IPS DF 6.9 (cell line): Measurements from ENCODE around the gene TBCA.
A peak's percentile ranks its signal among the peaks of the same experiment; 100 is the strongest.

Experiments
- DNase-seq: peaks from one replicate; pipeline ENCODE4 v3.0.0-alpha.2; 2013; ENCODE audit warnings: low read depth, low spot score
- H3K27ac ChIP-seq: one replicate; pipeline ENCODE4 v1.5.1; 2013; ENCODE audit warnings: low read length, control low read depth
- H3K27me3 ChIP-seq: 2 replicates; pipeline ENCODE4 v1.6.1; 2013; ENCODE audit warnings: mild to moderate bottlenecking, low read length; ENCODE audit not compliant: control insufficient read depth, insufficient read depth
- H3K36me3 ChIP-seq: 2 replicates; pipeline ENCODE4 v1.6.1; 2013; ENCODE audit warnings: low read length; ENCODE audit not compliant: control insufficient read depth, insufficient read depth
- H3K4me1 ChIP-seq: 2 replicates; pipeline ENCODE4 v1.6.1; 2013; ENCODE audit warnings: low read length; ENCODE audit not compliant: control insufficient read depth, insufficient read depth
- H3K4me3 ChIP-seq: 2 replicates; pipeline ENCODE4 v1.5.1; 2013; ENCODE audit warnings: mild to moderate bottlenecking, low read length
- H3K9me3 ChIP-seq: 2 replicates; pipeline ENCODE4 v1.6.1; 2013; ENCODE audit warnings: low read length, inconsistent platforms; ENCODE audit not compliant: control insufficient read depth, insufficient read depth
- WGBS: extraction: QIAGEN DNeasy Blood & Tissue Kit; methylation state at CpG from one replicate; pipeline ENCODE4 v1.1.7; 2013; ENCODE audit warnings: mixed read lengths, missing lambda C conversion rate; ENCODE audit not compliant: insufficient read length, insufficient coverage; 5-methylcytosine and 5-hydroxymethylcytosine counted together

The TBCA gene

GRCh38 chr5:77663090-77663863 lies 112.9 kb downstream of the TBCA start:
- no peaks in the 10 kb centered on the region for H3K4me1 ChIP-seq
- DNase-seq: no peak
- no peak overlapping the region for H3K27ac ChIP-seq
- H3K9me3 ChIP-seq: no peaks in the 10 kb centered on the region
- no CpG with 5 or more reads among the region's 7 CpGs for WGBS
- no peaks in the 10 kb centered on the region for H3K36me3 ChIP-seq
- H3K27me3 ChIP-seq: no peaks in the 10 kb centered on the region
- no peak overlapping the region for H3K4me3 ChIP-seq

DNA sequence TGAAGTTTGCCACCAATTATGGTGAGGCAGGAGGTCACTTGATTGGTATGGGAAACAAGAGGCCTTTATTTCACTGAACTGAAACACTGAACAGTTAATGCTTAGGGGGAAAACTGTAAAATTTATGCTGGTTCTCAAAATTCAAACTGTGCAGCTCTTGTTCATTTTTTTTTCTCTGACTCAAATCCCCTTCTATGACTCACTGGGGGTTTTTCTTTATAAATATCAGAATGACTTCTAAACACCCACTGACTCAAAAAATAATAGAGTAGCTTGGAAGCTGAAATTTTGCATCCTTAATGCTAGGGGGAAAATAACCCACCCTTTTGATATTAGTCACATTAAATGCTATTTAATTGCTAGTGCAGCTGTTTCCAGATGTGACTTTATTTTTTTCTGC lies 113.5 kb downstream of the TBCA start:
- Histone ChIP-seq H3K27me3 (no peaks in the 10 kb centered on the region), H3K4me1 (no peaks in the 10 kb centered on the region), H3K36me3 (no peaks in the 10 kb centered on the region), H3K9me3 (no peaks in the 10 kb centered on the region), H3K27ac (no peak overlapping the region), H3K4me3 (no peak overlapping the region)
- no peak for DNase-seq

GRCh38 chr5:77658662-77659061 lies 117.5 kb downstream of the TBCA start:
- H3K4me1 ChIP-seq: no peaks in the 10 kb centered on the region
- H3K9me3 ChIP-seq: no peaks in the 10 kb centered on the region
- no peaks in the 10 kb centered on the region for H3K36me3 ChIP-seq
- H3K27me3 ChIP-seq: no peaks in the 10 kb centered on the region
- no peak for DNase-seq
- no peak overlapping the region for H3K27ac ChIP-seq
- H3K4me3 ChIP-seq: no peak overlapping the region

GRCh38 chr5:77651343-77651742 lies 124.8 kb downstream of the TBCA start:
- Histone ChIP-seq H3K36me3 (no peaks in the 10 kb centered on the region), H3K27ac (no peak overlapping the region), H3K9me3 (no peaks in the 10 kb centered on the region), H3K27me3 (peaks cover 26% of the 10 kb centered on the region), H3K4me3 (no peak overlapping the region), H3K4me1 (no peaks in the 10 kb centered on the region)
- no CpG with 5 or more reads among the region's 2 CpGs for WGBS
- no peak for DNase-seq

DNA sequence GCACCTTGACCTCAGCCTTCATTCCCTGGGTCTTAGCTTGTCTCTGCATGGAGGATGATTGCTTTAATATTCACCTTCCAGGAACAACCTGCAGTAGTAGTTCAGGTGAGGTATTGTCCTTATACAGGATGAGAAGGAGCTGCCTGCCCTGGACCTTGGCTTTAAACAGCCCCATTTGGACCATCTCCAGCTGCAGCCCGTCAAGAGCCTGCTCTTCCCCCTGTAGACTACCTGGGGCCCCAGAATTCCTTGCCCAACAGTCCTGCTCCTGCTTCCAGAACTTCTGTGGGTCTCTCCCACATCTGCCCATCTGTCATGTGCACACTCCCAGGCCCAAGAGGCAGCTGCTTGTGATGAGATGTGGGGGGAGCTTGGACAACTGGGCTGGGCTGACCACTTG lies 125.5 kb downstream of the TBCA start:
- Histone ChIP-seq H3K4me3 (no peak overlapping the region), H3K27me3 (peaks cover 33% of the 10 kb centered on the region)
- WGBS: no CpG with 5 or more reads among the region's 1 CpG

GRCh38 chr5:77649776-77650175 lies 126.4 kb downstream of the TBCA start:
- DNase-seq: no peak
- Histone ChIP-seq H3K9me3 (no peaks in the 10 kb centered on the region), H3K4me3 (no peak overlapping the region), H3K4me1 (peaks cover 2% of the 10 kb centered on the region; the same call in 1 of the 2 replicates), H3K36me3 (no peaks in the 10 kb centered on the region), H3K27ac (no peak overlapping the region), H3K27me3 (peaks cover 38% of the 10 kb centered on the region)
- no CpG with 5 or more reads among the region's 2 CpGs for WGBS

More for the DNA sequence above, 125.5 kb downstream of the TBCA start:
- no peak for DNase-seq
- Histone ChIP-seq H3K27ac (no peak overlapping the region), H3K36me3 (no peaks in the 10 kb centered on the region), H3K9me3 (no peaks in the 10 kb centered on the region), H3K4me1 (no peaks in the 10 kb centered on the region)

DNA sequence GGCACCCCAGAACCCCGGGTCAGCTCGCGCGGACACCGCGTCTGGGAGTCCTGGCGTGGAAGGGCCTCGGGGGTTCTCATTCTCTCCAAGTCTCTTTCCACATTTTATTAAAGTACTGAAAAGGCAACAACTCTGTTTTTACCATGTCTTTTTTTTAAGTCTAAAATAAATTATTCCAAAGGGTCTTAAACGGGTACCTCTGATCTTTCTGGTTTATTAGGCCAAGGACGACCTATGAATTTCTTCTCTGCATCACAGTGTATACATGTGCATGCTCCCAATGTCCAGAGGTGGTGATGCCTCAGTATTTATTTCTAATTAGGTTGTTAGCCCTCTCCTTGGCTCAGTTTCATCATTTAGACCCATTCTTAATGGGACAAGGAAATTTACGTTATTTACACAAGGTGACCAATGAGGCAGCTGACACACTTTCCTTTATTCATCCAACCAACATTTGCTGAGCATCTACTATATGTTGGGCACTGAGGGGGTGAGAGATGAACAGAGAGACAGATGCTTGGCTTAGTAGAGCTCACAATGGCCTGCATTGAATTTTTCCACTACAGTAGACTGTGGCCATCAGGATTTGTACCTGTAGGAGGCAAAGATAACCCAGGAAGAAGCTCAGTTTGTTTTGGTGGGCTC lies 130.0 kb downstream of the TBCA start:
- H3K27me3 ChIP-seq: peaks cover 71% of the 10 kb centered on the region
- H3K9me3 ChIP-seq: no peaks in the 10 kb centered on the region
- no peaks in the 10 kb centered on the region for H3K36me3 ChIP-seq
- H3K27ac ChIP-seq: no peak overlapping the region
- peaks cover 6% of the 10 kb centered on the region for H3K4me1 ChIP-seq
- no CpG with 5 or more reads among the region's 11 CpGs for WGBS
- DNase-seq: no peak
- H3K4me3 ChIP-seq: no peak overlapping the region

DNA sequence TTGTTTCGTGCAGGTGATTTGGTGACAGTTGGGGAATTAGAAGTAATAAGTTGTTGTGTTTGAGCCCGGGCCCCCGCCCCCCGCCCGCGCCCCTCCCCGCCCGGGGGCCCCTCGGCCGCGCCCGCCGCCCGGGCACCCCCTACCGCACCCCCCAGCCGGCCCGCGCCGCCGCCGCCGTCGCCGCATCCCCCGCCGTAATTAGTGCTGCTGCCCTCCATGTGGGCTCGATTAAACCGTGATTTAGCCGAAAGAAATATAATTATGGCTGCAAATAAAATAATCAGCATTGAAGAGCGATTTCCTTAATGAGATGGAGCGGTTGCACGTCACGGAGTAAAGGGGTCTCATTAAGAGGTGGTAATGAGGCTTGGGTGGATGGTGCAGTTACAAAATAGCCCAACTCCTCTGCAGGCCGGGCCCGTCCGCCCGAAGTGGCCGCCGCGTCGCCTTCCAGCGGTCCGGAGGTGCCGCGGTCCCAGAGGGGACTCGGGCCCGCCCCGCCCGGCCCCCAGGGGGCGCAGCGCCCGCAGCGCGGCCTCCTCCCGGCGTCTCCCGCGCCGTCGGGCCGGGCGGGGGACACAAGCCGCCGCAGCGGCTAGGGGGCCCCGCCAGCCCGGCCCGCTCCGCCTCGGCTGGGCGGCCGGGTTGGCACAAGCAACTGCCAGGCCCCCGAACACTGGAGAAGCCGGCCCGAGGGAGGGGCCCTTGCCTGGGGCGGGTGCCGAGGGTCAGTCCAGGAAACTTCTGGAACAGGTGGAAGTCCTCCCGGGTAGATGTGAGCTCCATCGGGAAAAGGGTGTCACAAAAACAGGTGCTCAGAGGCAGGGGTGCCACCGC lies 130.8 kb downstream of the TBCA start:
- H3K4me1 ChIP-seq: peaks cover 10% of the 10 kb centered on the region
- H3K4me3 ChIP-seq: peak overlapping the region; percentile 26; the same call in 1 of the 2 replicates
- H3K27me3 ChIP-seq: peaks cover 79% of the 10 kb centered on the region
- no peaks in the 10 kb centered on the region for H3K9me3 ChIP-seq
- no peak overlapping the region for H3K27ac ChIP-seq
- no peaks in the 10 kb centered on the region for H3K36me3 ChIP-seq
- no CpG with 5 or more reads among the region's 80 CpGs for WGBS
- no peak for DNase-seq

DNA sequence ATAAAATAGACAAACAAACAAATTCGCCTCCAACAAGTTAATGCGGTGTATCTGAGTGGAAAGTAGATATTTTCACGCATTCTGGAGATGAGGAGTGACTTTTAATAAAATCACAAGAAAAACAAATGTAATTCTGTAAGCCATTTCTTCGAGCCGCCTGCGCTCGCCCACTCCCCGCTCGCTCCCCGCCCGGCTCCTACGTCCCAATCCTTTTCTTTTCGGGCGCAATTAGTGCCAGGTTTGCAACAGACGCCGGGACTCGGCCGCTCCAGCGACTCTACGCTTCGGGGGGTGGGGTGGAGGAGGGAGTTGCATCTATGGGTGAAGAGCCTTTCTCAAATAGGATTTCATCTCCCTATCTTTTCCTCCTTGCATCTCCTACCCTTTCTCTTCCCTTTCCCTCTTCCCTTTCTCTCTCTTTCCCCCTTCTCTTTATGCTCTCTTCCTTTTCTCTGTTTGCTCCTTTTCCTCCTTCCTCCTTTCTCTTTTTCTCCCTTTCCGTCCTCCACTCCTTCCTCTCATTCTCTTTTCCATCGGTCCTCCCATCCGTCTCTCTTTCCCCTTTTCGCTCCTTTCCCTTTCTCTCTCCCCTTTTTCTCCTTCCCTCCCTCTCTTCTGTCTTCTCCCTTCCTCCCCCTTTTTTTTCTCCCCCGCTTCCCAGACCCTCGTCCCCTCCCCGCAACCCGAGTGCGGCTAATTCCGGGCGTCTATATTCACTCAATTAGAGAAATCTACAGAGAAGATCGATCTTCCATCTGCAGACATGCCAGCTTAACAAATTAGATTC lies 131.6 kb downstream of the TBCA start:
- DNase-seq: no peak
- Histone ChIP-seq H3K27ac (no peak overlapping the region), H3K27me3 (peaks cover 86% of the 10 kb centered on the region), H3K4me1 (peaks cover 10% of the 10 kb centered on the region), H3K36me3 (no peaks in the 10 kb centered on the region), H3K4me3 (no peak overlapping the region), H3K9me3 (no peaks in the 10 kb centered on the region)
- WGBS: no CpG with 5 or more reads among the region's 33 CpGs
